ENCODE measurements around the gene RRM1.
"Not testable (repeated sequence)": the region's sequence is repeated elsewhere in the genome, so short reads cannot be mapped to it uniquely, and the experiment has no call there.

RRM1 gene

GRCh38 chr11:4094348-4095291 lies at the start of gene RRM1:
TSS of gene RRM1 (plus strand) at chr11:4094799. CDS start at chr11:4095013, 214 bp downstream.
- peak; percentile 98 for DNase-seq (ENCODE audit: low read depth)

- no peak for DNase-seq (ENCODE audit: low read depth)
Measured at GRCh38 chr11:4044976-4045646, 49.5 kb upstream of the RRM1 start.

- no peak for DNase-seq (ENCODE audit: low read depth)
Measured at GRCh38 chr11:4048340-4048739, 46.3 kb upstream of the RRM1 start.

GRCh38 chr11:4049006-4049405 lies 45.6 kb upstream of the RRM1 start:
- no peak for DNase-seq (ENCODE audit: low read depth)

- no peak for DNase-seq (ENCODE audit: low read depth)
Measured at GRCh38 chr11:4050138-4050537, 44.5 kb upstream of the RRM1 start.

GRCh38 chr11:4053200-4053599 lies 41.4 kb upstream of the RRM1 start:
- DNase-seq (ENCODE audit: low read depth) = not testable (repeated sequence)

GRCh38 chr11:4054643-4055042 lies 40.0 kb upstream of the RRM1 start:
- DNase-seq (ENCODE audit: low read depth) = no peak

- no peak for DNase-seq (ENCODE audit: low read depth)
Measured at GRCh38 chr11:4059424-4059823, 35.2 kb upstream of the RRM1 start.

GRCh38 chr11:4060182-4060923 lies 34.2 kb upstream of the RRM1 start:
- no peak for DNase-seq (ENCODE audit: low read depth)

- no peak for DNase-seq (ENCODE audit: low read depth)
Measured at GRCh38 chr11:4061700-4062099, 32.9 kb upstream of the RRM1 start.

- DNase-seq (ENCODE audit: low read depth) = peak; percentile 86
Measured at GRCh38 chr11:4063348-4063747, 31.3 kb upstream of the RRM1 start.

- DNase-seq (ENCODE audit: low read depth) = no peak
Measured at GRCh38 chr11:4064278-4064955, 30.2 kb upstream of the RRM1 start.

GRCh38 chr11:4065086-4065485 lies 29.5 kb upstream of the RRM1 start:
- no peak for DNase-seq (ENCODE audit: low read depth)

- peak; percentile 65 for DNase-seq (ENCODE audit: low read depth)
Measured at GRCh38 chr11:4065601-4066377, 28.8 kb upstream of the RRM1 start.

- no peak for DNase-seq (ENCODE audit: low read depth)
Measured at GRCh38 chr11:4066910-4067309, 27.7 kb upstream of the RRM1 start.

- DNase-seq (ENCODE audit: low read depth) = peak; percentile 75
Measured at GRCh38 chr11:4068962-4069361, 25.6 kb upstream of the RRM1 start.

GRCh38 chr11:4071325-4071724 lies 23.3 kb upstream of the RRM1 start:
- no peak for DNase-seq (ENCODE audit: low read depth)

- peak; percentile 63 for DNase-seq (ENCODE audit: low read depth)
Measured at GRCh38 chr11:4071914-4072313, 22.7 kb upstream of the RRM1 start.

- peak; percentile 81 for DNase-seq (ENCODE audit: low read depth)
Measured at GRCh38 chr11:4072668-4073285, 21.8 kb upstream of the RRM1 start.

- no peak for DNase-seq (ENCODE audit: low read depth)
Measured at GRCh38 chr11:4074266-4074665, 20.3 kb upstream of the RRM1 start.

- no peak for DNase-seq (ENCODE audit: low read depth)
Measured at GRCh38 chr11:4076774-4077173, 17.8 kb upstream of the RRM1 start.

Data from EH (cell line).